Hepatocyte (in vitro differentiated cells): ENCODE data around the gene NEB.

Source experiments
- EZH2 ChIP-seq: fragments of 200-600 bp; sonication (generic); IDR thresholded peaks from 2 replicates; pipeline ENCODE4 v1.6.1; 2016; ENCODE audit warnings: antibody characterized with exemption, mild to moderate bottlenecking, borderline replicate concordance
- EZH2phosphoT487 ChIP-seq: fragments of 200-600 bp; sonication (generic); IDR thresholded peaks from one replicate; pipeline ENCODE4 v1.6.1; 2018; ENCODE audit warnings: antibody characterized with exemption, mild to moderate bottlenecking, low read depth, moderate library complexity; ENCODE audit not compliant: unreplicated experiment, severe bottlenecking
- TF ChIP-seq, protein P1 (sequence below): fragments of 200-600 bp; sonication (generic); IDR thresholded peaks from 2 replicates; pipeline ENCODE4 v1.5.1; 2016; ENCODE audit warnings: antibody characterized with exemption, mild to moderate bottlenecking; ENCODE audit not compliant: poor library complexity

DNA sequence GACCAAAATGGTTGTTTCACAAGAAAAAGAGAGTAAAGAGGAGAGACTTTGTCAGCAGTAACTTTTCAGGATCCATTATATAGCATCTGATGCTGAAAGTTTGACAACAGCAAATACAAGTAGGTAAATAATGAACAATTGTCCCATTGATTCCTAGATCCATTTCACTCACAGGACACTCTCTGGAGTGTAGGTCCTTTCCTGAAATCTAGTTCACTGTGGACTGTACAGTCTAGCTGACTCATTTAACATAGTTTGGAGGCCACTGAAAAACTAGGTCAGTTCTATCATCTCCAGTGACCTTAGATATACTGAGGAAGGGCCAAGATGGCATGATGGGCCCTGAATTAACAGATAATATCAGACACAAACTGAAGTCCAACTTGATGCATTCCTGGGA, 19.3 kb upstream of the NEB start:
- TF ChIP-seq, protein P1, sequence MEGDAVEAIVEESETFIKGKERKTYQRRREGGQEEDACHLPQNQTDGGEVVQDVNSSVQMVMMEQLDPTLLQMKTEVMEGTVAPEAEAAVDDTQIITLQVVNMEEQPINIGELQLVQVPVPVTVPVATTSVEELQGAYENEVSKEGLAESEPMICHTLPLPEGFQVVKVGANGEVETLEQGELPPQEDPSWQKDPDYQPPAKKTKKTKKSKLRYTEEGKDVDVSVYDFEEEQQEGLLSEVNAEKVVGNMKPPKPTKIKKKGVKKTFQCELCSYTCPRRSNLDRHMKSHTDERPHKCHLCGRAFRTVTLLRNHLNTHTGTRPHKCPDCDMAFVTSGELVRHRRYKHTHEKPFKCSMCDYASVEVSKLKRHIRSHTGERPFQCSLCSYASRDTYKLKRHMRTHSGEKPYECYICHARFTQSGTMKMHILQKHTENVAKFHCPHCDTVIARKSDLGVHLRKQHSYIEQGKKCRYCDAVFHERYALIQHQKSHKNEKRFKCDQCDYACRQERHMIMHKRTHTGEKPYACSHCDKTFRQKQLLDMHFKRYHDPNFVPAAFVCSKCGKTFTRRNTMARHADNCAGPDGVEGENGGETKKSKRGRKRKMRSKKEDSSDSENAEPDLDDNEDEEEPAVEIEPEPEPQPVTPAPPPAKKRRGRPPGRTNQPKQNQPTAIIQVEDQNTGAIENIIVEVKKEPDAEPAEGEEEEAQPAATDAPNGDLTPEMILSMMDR, result no peak
- TF ChIP-seq EZH2phosphoT487, result no peak
- no peak for TF ChIP-seq EZH2
